GM19238 (cell line): ENCODE results near the gene TP53TG5.

ENCODE experiments used
- DNase-seq: peaks from one replicate; pipeline ENCODE4 v3.0.0; 2011; ENCODE audit warnings: low spot score; ENCODE audit not compliant: insufficient read length

The TP53TG5 gene

GRCh38 chr20:45328451-45328850 lies 49.7 kb downstream of the TP53TG5 start:
- DNase-seq: no peak

GRCh38 chr20:45325371-45325770 lies 52.8 kb downstream of the TP53TG5 start:
- DNase-seq: no peak

GRCh38 chr20:45323731-45324130 lies 54.4 kb downstream of the TP53TG5 start:
- DNase-seq: no peak

GRCh38 chr20:45322952-45323383 lies 55.2 kb downstream of the TP53TG5 start:
- DNase-seq: no peak
